ENCODE results near the gene APPBP2.

APPBP2 gene

GRCh38 chr17:60445144-60445543 lies 80.9 kb downstream of the APPBP2 start:
- H3K4me1 ChIP-seq (ENCODE audit: control insufficient read depth, low read length), result no peaks in the 10 kb centered on the region
- H3K9me3 ChIP-seq (ENCODE audit: control insufficient read depth, insufficient read depth, low read length), result no peaks in the 10 kb centered on the region
- H3K27ac ChIP-seq (ENCODE audit: low read depth, low read length), result no peak overlapping the region
- no peak overlapping the region for H3K4me2 ChIP-seq (ENCODE audit: low read length)
- H4K20me1 ChIP-seq (ENCODE audit: control insufficient read depth, insufficient read depth, low read depth, low read length), result no peaks in the 10 kb centered on the region
- peaks cover 19% of the 10 kb centered on the region for H3K36me3 ChIP-seq (ENCODE audit: control insufficient read depth, low read length)
- H3F3A ChIP-seq (ENCODE audit: control insufficient read depth, insufficient read depth), result no peaks in the 10 kb centered on the region
- H3K79me2 ChIP-seq (ENCODE audit: control insufficient read depth, low read length), result no peaks in the 10 kb centered on the region
- no peaks in the 10 kb centered on the region for H3K9me2 ChIP-seq (replicated peaks; ENCODE audit: control insufficient read depth, low read length)
- no peak overlapping the region for H3K4me3 ChIP-seq (ENCODE audit: low read length)
- no peak for TF ChIP-seq CTCF (IDR thresholded peaks at IDR 0.05; ENCODE audit: low read depth, low read length, poor library complexity, severe bottlenecking)
- TF ChIP-seq EZH2phosphoT487 (IDR thresholded peaks at IDR 0.05; ENCODE audit: borderline replicate concordance, low read length), result no peak
- no peaks in the 10 kb centered on the region for H3K27me3 ChIP-seq (ENCODE audit: control insufficient read depth, low read length)

GRCh38 chr17:60443713-60444112 lies 82.3 kb downstream of the APPBP2 start:
- Histone ChIP-seq H3K36me3 (ENCODE audit: control insufficient read depth, low read length) (peaks cover 15% of the 10 kb centered on the region), H3K4me2 (ENCODE audit: low read length) (no peak overlapping the region), H3K79me2 (ENCODE audit: control insufficient read depth, low read length) (no peaks in the 10 kb centered on the region), H3K27ac (ENCODE audit: low read depth, low read length) (no peak overlapping the region), H4K20me1 (ENCODE audit: control insufficient read depth, insufficient read depth, low read depth, low read length) (no peaks in the 10 kb centered on the region), H3K9me2 (replicated peaks; ENCODE audit: control insufficient read depth, low read length) (no peaks in the 10 kb centered on the region), H3K4me3 (ENCODE audit: low read length) (no peak overlapping the region), H3F3A (ENCODE audit: control insufficient read depth, insufficient read depth) (no peaks in the 10 kb centered on the region), H3K4me1 (ENCODE audit: control insufficient read depth, low read length) (no peaks in the 10 kb centered on the region), H3K27me3 (ENCODE audit: control insufficient read depth, low read length) (no peaks in the 10 kb centered on the region), H3K9me3 (ENCODE audit: control insufficient read depth, insufficient read depth, low read length) (no peaks in the 10 kb centered on the region)
- TF ChIP-seq EZH2phosphoT487 (IDR thresholded peaks at IDR 0.05; ENCODE audit: borderline replicate concordance, low read length) (no peak), CTCF (IDR thresholded peaks at IDR 0.05; ENCODE audit: low read depth, low read length, poor library complexity, severe bottlenecking) (no peak)

GRCh38 chr17:60442271-60443173 lies 83.5 kb downstream of the APPBP2 start:
- Histone ChIP-seq H3K9me3 (ENCODE audit: control insufficient read depth, insufficient read depth, low read length) (no peaks in the 10 kb centered on the region), H3K27me3 (ENCODE audit: control insufficient read depth, low read length) (no peaks in the 10 kb centered on the region), H3K27ac (ENCODE audit: low read depth, low read length) (no peak overlapping the region), H4K20me1 (ENCODE audit: control insufficient read depth, insufficient read depth, low read depth, low read length) (no peaks in the 10 kb centered on the region), H3K36me3 (ENCODE audit: control insufficient read depth, low read length) (peaks cover 8% of the 10 kb centered on the region), H3K79me2 (ENCODE audit: control insufficient read depth, low read length) (no peaks in the 10 kb centered on the region), H3K4me3 (ENCODE audit: low read length) (no peak overlapping the region), H3K9me2 (replicated peaks; ENCODE audit: control insufficient read depth, low read length) (no peaks in the 10 kb centered on the region), H3F3A (ENCODE audit: control insufficient read depth, insufficient read depth) (no peaks in the 10 kb centered on the region), H3K4me2 (ENCODE audit: low read length) (no peak overlapping the region), H3K4me1 (ENCODE audit: control insufficient read depth, low read length) (no peaks in the 10 kb centered on the region)
- TF ChIP-seq CTCF (IDR thresholded peaks at IDR 0.05; ENCODE audit: low read depth, low read length, poor library complexity, severe bottlenecking) (no peak), EZH2phosphoT487 (IDR thresholded peaks at IDR 0.05; ENCODE audit: borderline replicate concordance, low read length) (no peak)
